Esophagus squamous epithelium (tissue), 4 donors: ENCODE data around the gene B9D1.

ENCODE experiments used
- CTCF ChIP-seq, 6 experiments: fragments of 450-650 bp in 4 of 6; fragments of 200-600 bp in 2 of 6; sonication (generic) in 2 of 6; IDR thresholded peaks; one replicate each; pipeline ENCODE4 v1.5.1; 2016 to 2019; ENCODE audit warnings: antibody characterized with exemption in 6 of 6, mild to moderate bottlenecking in 4 of 6, moderate library complexity in 4 of 6
- POLR2A ChIP-seq, 4 donors: fragments of 450-650 bp; IDR thresholded peaks; one replicate each; pipeline ENCODE4 v1.6.1; 2017; ENCODE audit warnings: antibody characterized with exemption in 4 of 4, mild to moderate bottlenecking in 4 of 4, moderate library complexity in 3 of 4

GRCh38 chr17:19381741-19382444 is 19.4 kb upstream of the B9D1 start:
- TF ChIP-seq CTCF (IDR thresholded peaks at IDR 0.05) (no peak), POLR2A (IDR thresholded peaks at IDR 0.05) (no peak)
